Smooth muscle cell (in vitro differentiated cells): ENCODE data around the gene TSACC. TPM values are rescaled to one million over a fixed set of nuclear protein-coding genes. Genes with fewer than 3 reads are reported as not detected.
A peak's percentile ranks its signal among the peaks of the same experiment; 100 is the strongest.
"Not testable (repeated sequence)": the region's sequence is repeated elsewhere in the genome, so short reads cannot be mapped to it uniquely, and the experiment has no call there.

Experiments used
- DNase-seq: peaks from one replicate; lab custom pipeline; 2025; ENCODE audit not compliant: unreplicated experiment; lab: John Stamatoyannopoulos, UW
- H2AFZ ChIP-seq: fragments of 200-600 bp; sonication (generic); 2 replicates; pipeline ENCODE4 v1.6.0; 2016; ENCODE audit warnings: antibody characterized with exemption, low read depth, mild to moderate bottlenecking
- H3F3A ChIP-seq: fragments of 200-600 bp; sonication (generic); 2 replicates; pipeline ENCODE4 v1.6.0; 2017; ENCODE audit warnings: antibody characterized with exemption, low read depth
- H3K27ac ChIP-seq: fragments of 200-600 bp; sonication (generic); 2 replicates; pipeline ENCODE4 v1.5.1; 2016; ENCODE audit warnings: low read depth, mild to moderate bottlenecking
- H3K27me3 ChIP-seq: fragments of 200-600 bp; sonication (generic); 2 replicates; pipeline ENCODE4 v1.6.1; 2016; ENCODE audit warnings: low read depth, mild to moderate bottlenecking
- H3K36me3 ChIP-seq: fragments of 200-600 bp; sonication (generic); 2 replicates; pipeline ENCODE4 v1.5.1; 2016; ENCODE audit warnings: low read depth
- H3K4me1 ChIP-seq: fragments of 200-600 bp; sonication (generic); 2 replicates; pipeline ENCODE4 v1.5.1; 2016; ENCODE audit warnings: low read depth
- H3K4me2 ChIP-seq: fragments of 200-600 bp; sonication (generic); 2 replicates; pipeline ENCODE4 v1.6.0; 2016; ENCODE audit warnings: mild to moderate bottlenecking
- H3K4me3 ChIP-seq: fragments of 200-600 bp; sonication (generic); 2 replicates; pipeline ENCODE4 v1.5.1; 2016; ENCODE audit warnings: mild to moderate bottlenecking
- H3K79me2 ChIP-seq: fragments of 200-600 bp; sonication (generic); 2 replicates; pipeline ENCODE4 v1.6.0; 2016; ENCODE audit warnings: low read depth, mild to moderate bottlenecking
- H3K9ac ChIP-seq: fragments of 200-600 bp; sonication (generic); 2 replicates; pipeline ENCODE4 v1.6.0; 2016; ENCODE audit warnings: low read depth
- H3K9me3 ChIP-seq: fragments of 200-600 bp; sonication (generic); replicated peaks from 2 replicates; pipeline ENCODE4 v1.5.1; 2016; ENCODE audit warnings: low read depth
- H4K20me1 ChIP-seq: fragments of 200-600 bp; sonication (generic); 2 replicates; pipeline ENCODE4 v1.6.0; 2016; ENCODE audit warnings: low read depth
- WGBS: methylation state at CpG from one replicate; pipeline ENCODE4 v1.1.7; 2016; ENCODE audit warnings: low lambda C conversion rate; 5-methylcytosine and 5-hydroxymethylcytosine counted together
- polyA plus RNA-seq: library from polyadenylated mRNA; unstranded; fragments of >200 nt; fragmentation: Nextera tagmentation; extraction: Ambion mirVana; gene quantifications from 2 replicates; pipeline ENCODE4 v1.2.1, GENCODE V29; 2016
- total RNA-seq: library from RNA; depleted of rRNA; stranded (reverse); fragments of >200 nt; gene quantifications from 2 replicates; pipeline ENCODE4 v1.2.3, GENCODE V29; 2014
- TF ChIP-seq, protein P1 (sequence below): fragments of 200-600 bp; sonication (generic); IDR thresholded peaks from 2 replicates; pipeline ENCODE4 v1.5.1; 2017; ENCODE audit warnings: borderline replicate concordance, mild to moderate bottlenecking, antibody characterized with exemption; ENCODE audit not compliant: insufficient read depth, poor library complexity, severe bottlenecking

TSACC gene
- total and polyA plus RNA-seq, 2 experiments from 2014 or later: 0.54 TPM; not detected in 1

DNA sequence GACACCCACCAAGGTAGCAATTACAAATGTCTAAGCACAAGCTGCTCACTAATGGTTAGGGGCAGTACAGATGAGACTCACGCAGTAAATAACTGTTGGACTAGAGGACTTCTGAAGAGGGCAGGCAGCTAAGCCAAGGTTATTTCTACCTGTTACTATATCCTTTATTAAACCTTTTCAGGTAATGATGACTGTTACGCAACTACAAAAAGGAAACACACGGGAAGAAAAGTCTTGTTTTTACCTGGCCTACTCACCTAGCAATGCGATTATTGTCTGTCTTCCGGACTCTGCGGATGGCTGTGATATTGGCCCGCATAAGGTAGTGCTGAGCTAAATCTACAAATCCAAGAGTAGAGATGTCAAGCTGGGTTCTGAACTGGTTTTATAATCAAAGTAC, 21.4 kb upstream of the TSACC start:
- peaks cover 53% of the 10 kb centered on the region for H3K36me3 ChIP-seq
- peaks cover 7% of the 10 kb centered on the region for H3F3A ChIP-seq
- DNase-seq: no peak
- no peak overlapping the region for H3K4me2 ChIP-seq
- no peaks in the 10 kb centered on the region for H3K4me1 ChIP-seq
- 98% methylated on average over 7 of the region's 7 CpGs for WGBS
- no peak overlapping the region for H3K4me3 ChIP-seq
- TF ChIP-seq, protein P1, sequence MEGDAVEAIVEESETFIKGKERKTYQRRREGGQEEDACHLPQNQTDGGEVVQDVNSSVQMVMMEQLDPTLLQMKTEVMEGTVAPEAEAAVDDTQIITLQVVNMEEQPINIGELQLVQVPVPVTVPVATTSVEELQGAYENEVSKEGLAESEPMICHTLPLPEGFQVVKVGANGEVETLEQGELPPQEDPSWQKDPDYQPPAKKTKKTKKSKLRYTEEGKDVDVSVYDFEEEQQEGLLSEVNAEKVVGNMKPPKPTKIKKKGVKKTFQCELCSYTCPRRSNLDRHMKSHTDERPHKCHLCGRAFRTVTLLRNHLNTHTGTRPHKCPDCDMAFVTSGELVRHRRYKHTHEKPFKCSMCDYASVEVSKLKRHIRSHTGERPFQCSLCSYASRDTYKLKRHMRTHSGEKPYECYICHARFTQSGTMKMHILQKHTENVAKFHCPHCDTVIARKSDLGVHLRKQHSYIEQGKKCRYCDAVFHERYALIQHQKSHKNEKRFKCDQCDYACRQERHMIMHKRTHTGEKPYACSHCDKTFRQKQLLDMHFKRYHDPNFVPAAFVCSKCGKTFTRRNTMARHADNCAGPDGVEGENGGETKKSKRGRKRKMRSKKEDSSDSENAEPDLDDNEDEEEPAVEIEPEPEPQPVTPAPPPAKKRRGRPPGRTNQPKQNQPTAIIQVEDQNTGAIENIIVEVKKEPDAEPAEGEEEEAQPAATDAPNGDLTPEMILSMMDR: no peak
- no peak overlapping the region for H3K9ac ChIP-seq
- peaks cover 6% of the 10 kb centered on the region for H4K20me1 ChIP-seq
- H3K27ac ChIP-seq: no peak overlapping the region
- no peaks in the 10 kb centered on the region for H3K27me3 ChIP-seq
- peaks cover under 1% of the 10 kb centered on the region for H3K79me2 ChIP-seq
- H2AFZ ChIP-seq: no peak overlapping the region
- no peaks in the 10 kb centered on the region for H3K9me3 ChIP-seq

- Histone ChIP-seq H3K79me2 (peaks cover 3% of the 10 kb centered on the region), H3K27ac (no peak overlapping the region), H3K36me3 (peaks cover 61% of the 10 kb centered on the region), H3K4me3 (no peak overlapping the region), H3K4me1 (no peaks in the 10 kb centered on the region), H3K9ac (no peak overlapping the region), H3K9me3 (no peaks in the 10 kb centered on the region), H2AFZ (no peak overlapping the region), H3K4me2 (no peak overlapping the region), H3K27me3 (no peaks in the 10 kb centered on the region), H3F3A (peaks cover 7% of the 10 kb centered on the region), H4K20me1 (peaks cover 6% of the 10 kb centered on the region)
- 96% methylated on average over 1 of the region's 1 CpG for WGBS
- TF ChIP-seq, protein P1: peak; percentile 71
- DNase-seq: no peak
Measured at GRCh38 chr1:156319664-156320063, 18.7 kb upstream of the TSACC start.

- TF ChIP-seq, protein P1: no peak
- Histone ChIP-seq H3K4me2 (no peak overlapping the region), H3K36me3 (peaks cover 59% of the 10 kb centered on the region), H3K9me3 (no peaks in the 10 kb centered on the region), H3F3A (peaks cover 7% of the 10 kb centered on the region), H3K79me2 (peaks cover 3% of the 10 kb centered on the region), H3K27ac (no peak overlapping the region), H3K27me3 (no peaks in the 10 kb centered on the region), H2AFZ (no peak overlapping the region), H4K20me1 (peaks cover 6% of the 10 kb centered on the region), H3K4me3 (no peak overlapping the region), H3K9ac (no peak overlapping the region), H3K4me1 (no peaks in the 10 kb centered on the region)
- 92% methylated on average over 3 of the region's 3 CpGs for WGBS
- DNase-seq: no peak
Measured at GRCh38 chr1:156320560-156320959, 17.8 kb upstream of the TSACC start.

DNA sequence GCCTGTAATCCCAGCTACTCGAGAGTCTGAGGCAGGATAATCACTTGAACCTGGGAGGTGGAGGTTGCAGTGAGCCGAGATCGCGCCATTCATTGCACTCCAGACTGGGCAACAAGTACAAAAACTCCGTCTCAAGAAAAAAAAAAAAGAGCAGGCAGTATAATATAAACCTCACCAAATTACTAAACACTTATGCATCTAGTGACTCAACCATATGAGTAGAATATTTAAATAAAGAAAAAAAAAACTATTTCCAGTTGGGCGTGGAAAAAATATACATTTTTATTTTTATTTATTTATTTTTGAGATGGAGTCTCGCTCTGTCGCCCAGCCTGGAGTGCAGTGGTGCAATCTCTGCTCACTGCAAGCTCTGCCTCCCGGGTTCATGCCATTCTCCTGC, 15.1 kb upstream of the TSACC start:
- H3K79me2 ChIP-seq, H3K4me3 ChIP-seq, H3K4me1 ChIP-seq, H3F3A ChIP-seq, DNase-seq, H2AFZ ChIP-seq, H3K4me2 ChIP-seq, H3K9ac ChIP-seq, H3K27me3 ChIP-seq, H3K9me3 ChIP-seq, H4K20me1 ChIP-seq, H3K27ac ChIP-seq: not testable (repeated sequence)
- peaks cover 34% of the 10 kb centered on the region for H3K36me3 ChIP-seq
- 93% methylated on average over 9 of the region's 9 CpGs for WGBS
